Measurements from ENCODE around the gene SH3BP4. TPM values are rescaled to one million over a fixed set of nuclear protein-coding genes. Genes with fewer than 3 reads are reported as not detected.

Gene SH3BP4
- total RNA-seq, 2 donors from 2014 or later: not detected

DNA sequence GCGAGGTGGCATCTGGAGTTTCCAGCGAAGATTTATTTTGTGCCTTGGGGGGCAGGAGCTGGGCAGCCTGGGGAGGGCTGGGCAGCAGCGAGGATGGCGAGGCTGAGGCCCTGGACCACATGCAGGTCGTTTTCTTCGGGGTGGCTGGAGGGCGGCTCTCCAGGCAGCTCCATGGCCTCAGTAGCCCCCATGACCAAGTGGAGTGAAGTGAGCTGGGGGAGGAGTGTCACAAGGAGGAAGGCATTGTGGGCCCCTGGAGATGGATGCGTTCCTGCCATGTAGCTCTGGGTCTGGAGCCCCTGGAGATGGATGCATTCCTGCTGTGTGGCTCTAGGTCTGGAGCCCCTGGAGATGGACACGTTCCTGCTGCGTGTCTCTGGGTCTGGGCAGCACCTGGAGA lies 40.4 kb downstream of the SH3BP4 start:
- no peaks in the 10 kb centered on the region for H3K9me3 Mint-ChIP-seq

DNA sequence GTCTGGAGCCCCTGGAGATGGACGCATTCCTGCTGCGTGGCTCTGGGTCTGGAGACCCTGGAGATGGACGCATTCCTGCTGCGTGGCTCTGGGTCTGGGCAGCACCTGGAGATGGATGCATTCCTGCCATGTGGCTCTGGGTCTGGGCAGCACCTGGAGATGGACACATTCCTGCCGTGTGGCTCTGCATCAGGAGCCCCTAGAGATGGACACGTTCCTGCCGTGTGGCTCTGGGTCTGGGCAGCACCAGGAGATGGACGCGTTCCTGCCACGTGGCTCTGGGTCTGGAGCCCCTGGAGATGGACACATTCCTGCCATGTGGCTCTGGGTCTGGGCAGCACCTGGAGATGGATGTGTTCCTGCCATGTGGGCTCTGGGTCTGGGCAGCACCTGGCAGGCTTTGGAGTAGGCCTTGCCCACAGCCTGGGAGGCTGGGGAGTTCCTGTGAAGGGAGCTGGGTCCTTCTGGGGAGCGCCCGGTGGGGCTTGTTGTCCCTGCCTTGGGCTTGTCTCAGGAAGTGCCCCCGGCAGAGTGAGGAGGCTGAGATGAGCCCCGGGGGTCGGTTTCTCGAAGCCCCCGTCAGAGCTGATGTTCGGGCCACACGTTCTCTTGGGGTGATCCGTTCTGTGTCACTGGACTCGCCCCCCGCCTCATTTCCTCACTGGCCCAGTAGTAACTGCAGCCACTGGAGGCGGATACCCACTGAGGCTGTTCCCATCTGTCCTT lies 41.0 kb downstream of the SH3BP4 start:
- H3K9me3 Mint-ChIP-seq: no peaks in the 10 kb centered on the region
- H3K36me3 Mint-ChIP-seq (ENCODE audit: low read depth): no peaks in the 10 kb centered on the region
- H3K27ac Mint-ChIP-seq: no peak overlapping the region
- H3K4me1 Mint-ChIP-seq: no peaks in the 10 kb centered on the region
- H3K4me3 Mint-ChIP-seq: no peak overlapping the region
- H3K27me3 Mint-ChIP-seq: peaks cover 25% of the 10 kb centered on the region
- no peak for ATAC-seq (replicated peaks)

More for the DNA sequence above, 40.4 kb downstream of the SH3BP4 start:
- no peak for ATAC-seq (replicated peaks)
- Mint-ChIP-seq H3K27me3 (peaks cover 25% of the 10 kb centered on the region), H3K27ac (no peak overlapping the region), H3K4me3 (no peak overlapping the region), H3K36me3 (ENCODE audit: low read depth) (no peaks in the 10 kb centered on the region), H3K4me1 (no peaks in the 10 kb centered on the region)

DNA sequence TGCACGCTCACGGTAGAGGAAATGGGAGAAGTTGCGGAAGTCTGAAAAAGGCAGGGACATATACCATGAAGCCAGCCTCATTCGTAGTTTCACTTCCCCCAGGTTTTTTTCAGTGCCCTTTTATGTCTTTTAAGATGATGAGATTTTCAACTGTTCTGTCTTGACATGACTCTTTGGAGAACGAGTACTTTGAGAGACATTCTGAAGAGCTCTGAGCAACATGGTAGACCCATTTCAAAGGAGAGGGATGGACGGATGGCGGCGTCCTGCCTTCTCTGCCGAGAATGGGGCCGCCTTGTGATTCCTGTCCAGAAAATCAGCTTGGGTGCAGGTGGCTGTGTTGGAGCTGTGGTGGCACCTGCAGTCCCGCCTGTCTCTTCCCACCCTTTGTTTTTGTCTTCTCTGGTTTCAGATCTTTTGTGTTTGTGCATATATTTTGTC lies 41.7 kb downstream of the SH3BP4 start:
- H3K27ac Mint-ChIP-seq: no peak overlapping the region
- ATAC-seq (replicated peaks): no peak
- H3K27me3 Mint-ChIP-seq: peaks cover 25% of the 10 kb centered on the region
- H3K4me3 Mint-ChIP-seq: no peak overlapping the region
- H3K36me3 Mint-ChIP-seq (ENCODE audit: low read depth): no peaks in the 10 kb centered on the region
- no peaks in the 10 kb centered on the region for H3K4me1 Mint-ChIP-seq
- no peaks in the 10 kb centered on the region for H3K9me3 Mint-ChIP-seq

DNA sequence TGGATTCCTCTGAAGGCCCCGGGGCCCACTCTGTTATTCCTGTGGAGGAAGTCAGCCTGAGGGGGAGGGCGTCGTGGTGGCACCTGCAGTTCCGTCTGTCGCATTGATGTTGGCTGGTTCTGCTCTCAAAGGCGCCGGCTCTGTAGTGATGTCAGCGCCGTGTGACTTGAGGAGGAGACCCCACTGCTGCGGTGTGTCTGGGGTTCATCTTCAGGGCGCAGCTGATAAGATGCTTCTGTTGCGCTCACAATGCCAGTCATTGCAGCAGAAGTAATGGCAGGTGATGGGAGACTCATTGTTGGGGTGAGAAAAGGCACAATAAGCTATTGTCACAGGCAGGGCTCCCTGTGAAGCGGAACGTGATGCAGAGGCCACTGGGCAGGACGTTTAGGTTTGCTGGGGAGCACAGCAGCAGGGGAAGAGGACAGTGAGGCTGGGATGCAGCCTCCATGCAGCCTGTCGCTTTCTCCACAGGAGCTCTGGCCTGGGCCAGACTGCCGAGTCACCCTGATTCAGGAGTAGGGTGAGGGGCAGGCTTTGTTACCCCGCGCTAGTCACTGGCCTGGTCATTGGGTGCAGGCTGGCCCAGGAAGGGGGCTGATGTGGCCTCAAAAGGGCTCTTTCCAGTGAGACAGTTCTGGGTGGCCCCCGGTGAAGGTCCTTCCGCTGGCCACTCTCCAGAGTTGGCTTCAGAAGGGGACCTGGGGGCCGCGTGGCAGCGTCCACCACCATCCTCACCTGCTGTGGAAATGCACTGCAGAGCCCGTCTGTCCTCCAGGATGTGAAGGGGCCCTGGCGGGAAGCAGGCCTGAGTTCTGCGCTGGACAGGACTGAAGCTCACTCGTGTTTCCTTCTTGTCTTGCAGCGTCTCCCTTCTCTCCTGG lies 42.9 kb downstream of the SH3BP4 start:
- Mint-ChIP-seq H3K27ac (no peak overlapping the region), H3K27me3 (peaks cover 25% of the 10 kb centered on the region), H3K4me1 (no peaks in the 10 kb centered on the region), H3K36me3 (ENCODE audit: low read depth) (no peaks in the 10 kb centered on the region), H3K9me3 (no peaks in the 10 kb centered on the region), H3K4me3 (no peak overlapping the region)
- no peak for ATAC-seq (replicated peaks)

DNA sequence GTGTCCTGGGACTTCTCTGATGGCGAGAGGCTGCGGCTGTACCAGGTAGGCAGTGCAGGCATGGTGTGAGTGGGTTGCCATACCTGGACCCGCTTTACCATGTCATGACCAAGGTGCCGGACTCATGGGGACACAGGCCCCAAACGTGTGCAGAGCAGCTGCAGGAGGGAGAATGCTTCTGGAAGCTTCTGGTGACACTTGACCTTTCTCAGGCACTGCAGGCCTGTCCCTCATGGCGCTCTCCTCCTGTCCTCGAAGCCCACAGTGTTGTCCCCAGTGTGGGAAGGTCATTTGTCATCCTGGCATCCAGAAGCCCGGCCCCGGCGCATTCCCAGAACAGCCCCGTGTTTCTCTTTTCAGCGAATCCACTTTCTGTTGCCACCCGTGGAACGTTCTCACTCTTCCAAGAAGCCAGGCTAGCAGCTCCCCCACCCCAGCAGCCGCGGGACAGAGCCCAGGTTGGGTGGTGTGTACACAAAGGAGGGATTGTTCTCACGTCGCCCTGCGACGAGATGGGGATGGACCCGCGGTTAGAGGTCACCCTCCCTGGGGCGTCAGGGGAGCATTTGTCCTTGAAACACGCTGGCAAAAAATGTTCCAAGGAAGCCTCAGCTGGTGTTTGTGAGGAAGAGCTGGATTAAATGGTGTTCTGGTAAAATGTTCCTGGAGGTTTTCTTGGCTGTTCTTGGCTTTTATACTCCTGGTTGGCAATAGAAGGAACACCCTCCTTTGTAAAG lies 43.7 kb downstream of the SH3BP4 start:
- Mint-ChIP-seq H3K36me3 (ENCODE audit: low read depth) (no peaks in the 10 kb centered on the region), H3K27ac (no peak overlapping the region), H3K4me3 (no peak overlapping the region), H3K9me3 (no peaks in the 10 kb centered on the region), H3K4me1 (no peaks in the 10 kb centered on the region), H3K27me3 (peaks cover 25% of the 10 kb centered on the region)
- no peak for ATAC-seq (replicated peaks)

DNA sequence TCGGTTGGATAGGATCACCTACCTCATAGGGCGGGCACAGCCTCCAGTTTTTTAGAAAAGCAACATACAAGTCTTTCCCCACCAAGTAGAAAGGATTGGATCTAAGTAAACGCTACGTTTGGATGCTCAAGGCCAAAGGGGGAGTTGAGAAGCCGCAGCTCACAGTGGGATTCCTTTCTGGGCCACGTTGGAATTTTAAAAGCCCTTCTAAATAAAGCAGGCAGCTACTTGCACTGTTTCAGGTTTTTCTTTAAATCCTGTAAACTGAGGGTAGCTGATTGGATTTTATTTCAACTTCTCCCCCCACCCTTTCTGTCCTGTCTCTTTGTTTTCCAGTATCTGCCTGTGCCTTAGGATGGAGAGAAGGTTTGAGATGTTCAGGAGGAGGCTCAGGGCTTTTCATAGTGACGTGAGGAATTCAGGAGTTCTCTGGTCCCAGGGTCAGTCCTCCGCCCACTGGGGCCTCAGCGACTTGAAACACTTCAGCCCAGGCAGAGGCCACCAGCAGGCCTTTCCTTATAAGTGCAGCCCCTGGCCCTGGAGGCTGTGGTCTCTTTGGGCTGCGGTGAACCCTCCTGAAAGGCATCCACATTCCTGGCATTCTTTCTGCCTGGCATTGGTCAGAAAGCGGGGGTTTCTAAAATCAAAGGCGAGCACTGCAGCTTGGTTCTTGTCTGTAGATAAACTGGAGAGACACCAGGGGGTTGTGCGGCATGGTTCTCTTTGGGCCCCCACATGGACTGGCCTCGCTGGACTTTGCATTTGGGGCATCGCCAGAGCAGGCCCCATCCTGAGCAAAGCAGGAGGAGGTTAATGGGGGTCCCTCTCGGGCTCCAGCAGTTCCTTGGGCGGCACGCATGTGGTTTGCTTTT lies 44.5 kb downstream of the SH3BP4 start:
- H3K27ac Mint-ChIP-seq: no peak overlapping the region
- ATAC-seq (replicated peaks): no peak
- no peaks in the 10 kb centered on the region for H3K36me3 Mint-ChIP-seq (ENCODE audit: low read depth)
- H3K4me1 Mint-ChIP-seq: no peaks in the 10 kb centered on the region
- no peaks in the 10 kb centered on the region for H3K9me3 Mint-ChIP-seq
- peaks cover 19% of the 10 kb centered on the region for H3K27me3 Mint-ChIP-seq
- no peak overlapping the region for H3K4me3 Mint-ChIP-seq

DNA sequence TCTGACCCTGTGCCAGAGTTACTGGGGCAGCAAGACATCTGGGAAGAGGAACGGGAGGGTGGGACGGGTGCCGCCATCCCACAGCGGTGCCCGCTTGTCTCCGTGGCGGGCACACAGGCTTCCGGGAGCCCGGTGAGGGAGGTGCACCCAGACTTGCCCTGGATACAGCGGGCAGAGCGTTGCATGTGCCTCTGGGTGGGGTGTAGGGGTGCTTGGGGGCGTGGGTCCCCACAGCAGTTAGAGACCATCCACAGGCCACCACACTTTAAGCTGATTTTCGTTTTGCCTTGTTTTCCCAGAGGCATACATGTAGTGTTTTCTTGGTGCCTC lies 45.1 kb downstream of the SH3BP4 start:
- H3K4me3 Mint-ChIP-seq: no peak overlapping the region
- H3K36me3 Mint-ChIP-seq (ENCODE audit: low read depth): no peaks in the 10 kb centered on the region
- H3K9me3 Mint-ChIP-seq: no peaks in the 10 kb centered on the region
- no peak for ATAC-seq (replicated peaks)
- H3K4me1 Mint-ChIP-seq: no peaks in the 10 kb centered on the region
- no peak overlapping the region for H3K27ac Mint-ChIP-seq
- H3K27me3 Mint-ChIP-seq: peaks cover 18% of the 10 kb centered on the region

DNA sequence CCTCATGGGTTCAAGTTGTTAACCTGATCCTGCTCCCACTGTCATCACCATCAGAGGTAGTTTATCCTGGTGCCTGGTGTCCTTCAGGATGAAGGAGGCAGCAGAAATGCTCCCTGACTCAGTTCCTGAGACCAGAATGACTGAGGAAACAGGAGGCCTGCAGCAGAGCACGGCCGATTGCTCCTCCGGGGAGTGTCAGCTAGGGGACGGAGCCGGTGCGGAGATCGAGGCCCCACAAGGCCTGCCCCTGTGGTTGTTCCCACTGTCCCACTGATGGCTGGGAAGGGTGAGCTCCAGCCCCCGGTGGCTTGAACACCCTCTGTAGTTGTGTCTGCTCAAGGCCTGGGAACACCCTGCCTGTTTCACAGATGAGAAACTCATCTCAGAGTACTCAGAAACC lies 45.6 kb downstream of the SH3BP4 start:
- no peak overlapping the region for H3K4me3 Mint-ChIP-seq
- no peaks in the 10 kb centered on the region for H3K36me3 Mint-ChIP-seq (ENCODE audit: low read depth)
- H3K27me3 Mint-ChIP-seq: peaks cover 15% of the 10 kb centered on the region
- H3K9me3 Mint-ChIP-seq: no peaks in the 10 kb centered on the region
- ATAC-seq (replicated peaks): no peak
- H3K4me1 Mint-ChIP-seq: no peaks in the 10 kb centered on the region
- no peak overlapping the region for H3K27ac Mint-ChIP-seq

DNA sequence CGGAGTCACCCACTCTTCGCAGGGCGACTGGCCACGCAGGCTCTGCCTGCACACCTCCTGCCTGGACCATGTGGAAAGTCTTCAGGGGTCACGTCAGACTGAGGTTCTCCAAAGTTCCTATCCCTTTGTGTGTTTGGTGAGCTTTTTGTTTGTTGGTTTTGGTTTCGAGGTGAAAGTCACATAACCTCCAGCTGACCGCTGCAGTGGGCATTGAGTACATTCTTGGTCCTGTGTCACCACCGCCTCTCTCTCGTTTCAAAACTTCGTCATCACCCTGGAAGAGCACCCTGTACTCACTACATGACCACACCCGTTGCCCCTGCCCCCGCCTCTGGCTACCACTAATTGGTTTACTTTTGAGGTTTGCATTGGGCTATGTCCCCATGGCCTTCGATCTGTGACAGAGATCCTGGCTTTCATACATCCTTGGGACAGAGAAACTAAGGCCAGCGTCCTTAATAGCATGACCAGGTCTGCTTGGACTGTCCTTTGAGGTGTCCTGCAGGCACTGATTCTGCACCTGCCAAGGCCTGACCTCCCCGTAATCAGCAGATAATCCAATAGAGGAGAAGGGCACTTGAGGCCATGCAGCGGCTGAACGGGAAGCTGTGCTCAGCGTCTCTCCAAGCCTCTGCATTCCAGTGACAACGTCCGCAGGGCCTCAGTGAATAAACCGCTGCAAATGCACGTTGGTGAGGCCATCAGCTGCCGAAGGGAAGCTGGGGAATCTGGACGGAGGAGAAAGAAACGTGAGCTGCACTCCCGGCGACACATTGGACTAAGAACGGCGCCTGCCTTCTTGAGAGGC lies 46.8 kb downstream of the SH3BP4 start:
- Mint-ChIP-seq H3K4me1 (no peaks in the 10 kb centered on the region), H3K9me3 (no peaks in the 10 kb centered on the region), H3K27me3 (peaks cover 10% of the 10 kb centered on the region), H3K4me3 (no peak overlapping the region), H3K36me3 (ENCODE audit: low read depth) (no peaks in the 10 kb centered on the region), H3K27ac (no peak overlapping the region)
- no peak for ATAC-seq (replicated peaks)

DNA sequence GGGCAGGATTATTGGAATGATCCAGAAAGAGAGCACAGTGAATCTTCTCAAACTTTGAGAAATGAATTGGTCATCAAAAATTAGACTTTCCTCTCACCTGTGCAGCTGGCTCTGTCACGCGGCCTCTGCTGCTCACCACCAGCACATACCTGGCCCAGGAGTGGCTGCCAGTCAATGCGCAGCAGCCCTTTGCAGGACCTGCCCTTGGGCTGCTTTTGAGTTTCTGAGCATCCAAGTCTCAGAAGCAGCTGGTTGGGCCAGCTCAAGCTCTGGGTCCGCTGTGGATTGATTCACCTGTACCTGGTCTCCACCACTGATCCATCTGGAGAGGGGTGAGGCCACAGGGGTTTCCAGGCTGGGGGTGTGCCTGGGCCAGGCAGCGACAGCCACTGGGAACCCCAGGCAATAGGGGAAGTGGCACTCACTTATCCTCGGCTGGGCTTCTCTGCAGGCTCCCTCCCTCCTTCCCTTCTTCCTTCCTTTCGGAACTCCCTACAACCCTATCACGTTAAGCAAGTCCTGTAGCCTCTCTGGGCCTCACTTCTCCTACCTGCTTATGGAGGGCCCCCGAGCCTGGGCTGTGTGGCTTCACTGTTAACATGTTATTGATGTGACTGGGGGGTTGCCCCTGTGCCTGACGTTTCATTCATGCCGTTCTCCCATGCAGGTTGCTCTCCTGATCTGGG lies 48.1 kb downstream of the SH3BP4 start:
- H3K4me1 Mint-ChIP-seq: no peaks in the 10 kb centered on the region
- no peak overlapping the region for H3K27ac Mint-ChIP-seq
- no peaks in the 10 kb centered on the region for H3K9me3 Mint-ChIP-seq
- H3K36me3 Mint-ChIP-seq (ENCODE audit: low read depth): no peaks in the 10 kb centered on the region
- H3K4me3 Mint-ChIP-seq: no peak overlapping the region
- peaks cover 5% of the 10 kb centered on the region for H3K27me3 Mint-ChIP-seq
- peak; percentile 28 for ATAC-seq (replicated peaks)

DNA sequence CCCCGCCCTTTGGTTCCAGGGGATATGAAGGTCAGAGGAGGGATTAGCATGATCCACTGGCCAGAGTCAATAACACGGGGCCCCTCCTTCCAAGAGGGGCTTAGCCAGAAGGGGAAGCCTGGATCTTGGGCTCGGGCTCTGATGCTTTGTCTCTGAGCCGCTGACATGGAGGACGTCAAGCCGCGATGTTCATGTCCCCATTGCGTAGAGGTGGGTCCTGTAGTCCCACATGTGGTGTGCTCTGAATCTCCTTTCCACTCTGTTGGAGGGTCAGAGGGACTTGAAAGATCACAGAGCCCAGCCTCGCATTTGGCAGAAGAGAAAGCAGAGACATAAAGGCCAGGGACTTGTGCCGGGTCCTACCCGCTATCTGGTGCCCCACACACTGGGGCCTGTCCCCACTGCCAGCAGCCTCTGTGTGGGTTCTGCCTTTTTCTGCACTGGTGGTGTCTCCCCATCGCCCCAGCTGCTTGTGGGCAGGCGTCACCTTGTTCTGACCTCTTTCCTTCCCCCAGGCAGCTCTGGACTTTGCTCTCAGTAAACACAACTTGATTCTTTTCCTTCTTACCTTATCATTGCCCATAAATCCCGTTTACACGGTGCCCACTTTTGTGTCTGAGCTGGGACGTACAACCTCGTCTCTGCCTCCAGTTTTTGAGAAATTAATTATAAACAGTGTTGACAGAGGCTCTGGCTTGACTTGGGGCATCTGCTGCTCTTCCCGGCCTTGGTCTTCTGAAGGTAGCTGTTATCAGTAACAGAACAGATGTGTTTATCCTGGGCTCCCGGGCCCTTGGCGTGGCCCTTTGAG lies 48.8 kb downstream of the SH3BP4 start:
- Mint-ChIP-seq H3K27ac (no peak overlapping the region), H3K36me3 (ENCODE audit: low read depth) (no peaks in the 10 kb centered on the region), H3K4me1 (no peaks in the 10 kb centered on the region), H3K4me3 (no peak overlapping the region), H3K9me3 (no peaks in the 10 kb centered on the region), H3K27me3 (peaks cover 5% of the 10 kb centered on the region)
- no peak for ATAC-seq (replicated peaks)

Measured in activated T-helper 17 cell treated with anti-CD3 and anti-CD28 coated beads, Interleukin-2, amount 50 U/mL, for 72 hours (primary cell).